Calu3 (cell line): ENCODE results near the gene DUOXA1. TPM values are rescaled to one million over a fixed set of nuclear protein-coding genes. Genes with fewer than 3 reads are reported as not detected.
A peak's percentile ranks its signal among the peaks of the same experiment; 100 is the strongest.
"Not testable (repeated sequence)": the region's sequence is repeated elsewhere in the genome, so short reads cannot be mapped to it uniquely, and the experiment has no call there.

Source experiments
- BruUV-seq: library from RNA; stranded (reverse); fragments of 400-500 nt; replicated peaks from 2 replicates; lab custom pipeline; 2021; lab: Mats Ljungman, UMichigan
- CTCF ChIA-PET: fragments of 300-600 bp; sonication (Branson Sonifier 250); formaldehyde crosslinking; loops from one replicate; lab custom pipeline; 2022; ENCODE audit warnings: antibody characterized with exemption; lab: Charles Lee
- DNase-seq: peaks from one replicate; pipeline ENCODE4 v3.0.0; 2022
- H3K27ac Mint-ChIP-seq: one replicate; pipeline ENCODE4 v1.8.0; 2022; ENCODE audit warnings: mixed read lengths; ENCODE audit not compliant: unreplicated experiment
- H3K27me3 Mint-ChIP-seq: one replicate; pipeline ENCODE4 v1.8.0; 2022; ENCODE audit warnings: mixed read lengths; ENCODE audit not compliant: unreplicated experiment
- H3K36me3 Mint-ChIP-seq: one replicate; pipeline ENCODE4 v1.8.0; 2022; ENCODE audit warnings: mild to moderate bottlenecking, moderate library complexity, mixed read lengths; ENCODE audit not compliant: insufficient read depth, unreplicated experiment
- H3K4me1 Mint-ChIP-seq: one replicate; pipeline ENCODE4 v1.8.0; 2022; ENCODE audit warnings: mild to moderate bottlenecking, low read depth, mixed read lengths; ENCODE audit not compliant: unreplicated experiment
- H3K4me3 Mint-ChIP-seq: one replicate; pipeline ENCODE4 v1.8.0; 2022; ENCODE audit warnings: mild to moderate bottlenecking, low read depth, moderate library complexity, mixed read lengths; ENCODE audit not compliant: unreplicated experiment
- H3K9me3 Mint-ChIP-seq: one replicate; pipeline ENCODE4 v1.8.0; 2022; ENCODE audit warnings: low read depth, mixed read lengths; ENCODE audit not compliant: unreplicated experiment
- CTCF ChIP-seq: fragments of 200-600 bp; IDR thresholded peaks from one replicate; pipeline ENCODE4 v1.8.0; 2022; ENCODE audit warnings: antibody characterized with exemption; ENCODE audit not compliant: unreplicated experiment
- intact Hi-C: fragments of 100-400 bp; cut with micrococcal nuclease; formaldehyde crosslinking; loops from one replicate; pipeline ENCODE4 v1.10.0; 2022; ENCODE audit not compliant: unreplicated experiment
- total RNA-seq: library from RNA; stranded (reverse); gene quantifications from 2 replicates; pipeline ENCODE4 v1.2.3, GENCODE V29; 2022

The DUOXA1 gene
- total RNA-seq, 1 experiment from 2014 or later = not detected

- CTCF ChIA-PET = interaction anchor here (0.9 kb wide), 1 partner anchor 11 kb away, joined by 3 read pairs; no protein-coding TSS in a partner anchor
These were observed 8.0 kb upstream of the DUOXA1 start for GRCh38 chr15:45137703-45138102.

GRCh38 chr15:45136378-45136764 lies 6.7 kb upstream of the DUOXA1 start:
- intact Hi-C loops = no loop called here
- no peak overlapping the region for H3K4me3 Mint-ChIP-seq
- no peak overlapping the region for H3K27ac Mint-ChIP-seq
- H3K9me3 Mint-ChIP-seq = no peaks in the 10 kb centered on the region
- no peaks in the 10 kb centered on the region for H3K4me1 Mint-ChIP-seq
- BruUV-seq = no TSS peak
- TF ChIP-seq CTCF = no peak
- peaks cover 39% of the 10 kb centered on the region for H3K27me3 Mint-ChIP-seq
- DNase-seq = no peak
- H3K36me3 Mint-ChIP-seq = no peaks in the 10 kb centered on the region
- CTCF ChIA-PET = interaction anchor here (1.8 kb wide), 1 partner anchor 18 kb away, joined by 6 read pairs; no protein-coding TSS in a partner anchor

More at GRCh38 chr15:45137703-45138102, 8.0 kb upstream of the DUOXA1 start:
- H3K27ac Mint-ChIP-seq = no peak overlapping the region
- DNase-seq = no peak
- no peaks in the 10 kb centered on the region for H3K36me3 Mint-ChIP-seq
- H3K4me3 Mint-ChIP-seq = no peak overlapping the region
- no TSS peak for BruUV-seq
- H3K9me3 Mint-ChIP-seq = no peaks in the 10 kb centered on the region
- no peaks in the 10 kb centered on the region for H3K4me1 Mint-ChIP-seq
- no peak for TF ChIP-seq CTCF
- intact Hi-C loops = no loop called here
- peaks cover 26% of the 10 kb centered on the region for H3K27me3 Mint-ChIP-seq

- not testable (repeated sequence) for DNase-seq
These were observed 6.2 kb upstream of the DUOXA1 start for GRCh38 chr15:45135705-45136377.

GRCh38 chr15:45134682-45135604 lies 5.3 kb upstream of the DUOXA1 start:
- H3K27me3 Mint-ChIP-seq = peaks cover 52% of the 10 kb centered on the region
- no TSS peak for BruUV-seq
- peak overlapping the region; percentile 30 for H3K27ac Mint-ChIP-seq
- peak; percentile 46 for DNase-seq
- TF ChIP-seq CTCF = no peak
- CTCF ChIA-PET = interaction anchor here (1.6 to 1.8 kb wide), 2 partner anchors 9 to 17 kb away, joined by 6 read pairs; no protein-coding TSS in a partner anchor
- no peaks in the 10 kb centered on the region for H3K9me3 Mint-ChIP-seq
- intact Hi-C loops = no loop called here
- peak overlapping the region; percentile 21 for H3K4me3 Mint-ChIP-seq
- H3K36me3 Mint-ChIP-seq = no peaks in the 10 kb centered on the region
- no peaks in the 10 kb centered on the region for H3K4me1 Mint-ChIP-seq

More at GRCh38 chr15:45135705-45136377, 6.2 kb upstream of the DUOXA1 start:
- H3K36me3 Mint-ChIP-seq, BruUV-seq, H3K4me3 Mint-ChIP-seq, H3K9me3 Mint-ChIP-seq, H3K27ac Mint-ChIP-seq, H3K4me1 Mint-ChIP-seq, intact Hi-C loops: not testable (repeated sequence)
- H3K27me3 Mint-ChIP-seq = peaks cover 44% of the 10 kb centered on the region
- CTCF ChIA-PET = interaction anchor here (1.6 to 1.8 kb wide), 2 partner anchors 9 to 18 kb away, joined by 6 read pairs; no protein-coding TSS in a partner anchor
